Neuron (in vitro differentiated cells): ENCODE results near the gene DIPK1C.

Experiments used
- H2AFZ ChIP-seq: one replicate; pipeline ENCODE4 v1.6.1; 2013; ENCODE audit warnings: low read depth, mild to moderate bottlenecking, inconsistent platforms, low read length, moderate library complexity
- H3K27me3 ChIP-seq: one replicate; pipeline ENCODE4 v1.6.1; 2013; ENCODE audit warnings: low read length; ENCODE audit not compliant: insufficient read depth
- H3K36me3 ChIP-seq: one replicate; pipeline ENCODE4 v1.6.1; 2013; ENCODE audit warnings: low read length; ENCODE audit not compliant: insufficient read depth
- H3K4me1 ChIP-seq: one replicate; pipeline ENCODE4 v1.6.1; 2013; ENCODE audit warnings: low read length; ENCODE audit not compliant: insufficient read depth
- H3K4me3 ChIP-seq: 2 replicates; pipeline ENCODE4 v1.5.1; 2013; ENCODE audit warnings: mild to moderate bottlenecking, low read length, moderate library complexity
- H3K9me3 ChIP-seq: one replicate; pipeline ENCODE4 v1.6.1; 2013; ENCODE audit warnings: low read length

Gene DIPK1C

GRCh38 chr18:74478316-74478715 lies 21.2 kb upstream of the DIPK1C start:
- H3K27me3 ChIP-seq, result peaks cover 6% of the 10 kb centered on the region
- H3K4me1 ChIP-seq, result no peaks in the 10 kb centered on the region
- no peaks in the 10 kb centered on the region for H3K36me3 ChIP-seq
- no peak overlapping the region for H2AFZ ChIP-seq
- no peaks in the 10 kb centered on the region for H3K9me3 ChIP-seq
- H3K4me3 ChIP-seq, result no peak overlapping the region

- Histone ChIP-seq H3K36me3 (no peaks in the 10 kb centered on the region), H3K9me3 (no peaks in the 10 kb centered on the region), H3K4me3 (no peak overlapping the region), H2AFZ (no peak overlapping the region), H3K4me1 (no peaks in the 10 kb centered on the region), H3K27me3 (peaks cover 6% of the 10 kb centered on the region)
Measured at GRCh38 chr18:74477771-74478170, 20.7 kb upstream of the DIPK1C start.

GRCh38 chr18:74476140-74476539 lies 19.0 kb upstream of the DIPK1C start:
- no peaks in the 10 kb centered on the region for H3K4me1 ChIP-seq
- H3K9me3 ChIP-seq, result no peaks in the 10 kb centered on the region
- peaks cover 2% of the 10 kb centered on the region for H3K27me3 ChIP-seq
- no peak overlapping the region for H2AFZ ChIP-seq
- no peak overlapping the region for H3K4me3 ChIP-seq
- H3K36me3 ChIP-seq, result no peaks in the 10 kb centered on the region

- no peaks in the 10 kb centered on the region for H3K9me3 ChIP-seq
- no peak overlapping the region for H3K4me3 ChIP-seq
- H3K36me3 ChIP-seq, result no peaks in the 10 kb centered on the region
- no peaks in the 10 kb centered on the region for H3K4me1 ChIP-seq
- peaks cover 2% of the 10 kb centered on the region for H3K27me3 ChIP-seq
- H2AFZ ChIP-seq, result no peak overlapping the region
Measured at GRCh38 chr18:74473976-74474640, 17.0 kb upstream of the DIPK1C start.

- Histone ChIP-seq H3K4me1 (no peaks in the 10 kb centered on the region), H3K27me3 (no peaks in the 10 kb centered on the region), H3K4me3 (no peak overlapping the region), H3K36me3 (no peaks in the 10 kb centered on the region), H2AFZ (no peak overlapping the region), H3K9me3 (no peaks in the 10 kb centered on the region)
Measured at GRCh38 chr18:74472312-74472711, 15.2 kb upstream of the DIPK1C start.

GRCh38 chr18:74468547-74469061 lies 11.5 kb upstream of the DIPK1C start:
- no peaks in the 10 kb centered on the region for H3K9me3 ChIP-seq
- peaks cover 2% of the 10 kb centered on the region for H3K27me3 ChIP-seq
- no peaks in the 10 kb centered on the region for H3K4me1 ChIP-seq
- no peak overlapping the region for H2AFZ ChIP-seq
- no peaks in the 10 kb centered on the region for H3K36me3 ChIP-seq
- H3K4me3 ChIP-seq, result no peak overlapping the region

- H3K27me3 ChIP-seq, result peaks cover 5% of the 10 kb centered on the region
- H2AFZ ChIP-seq, result no peak overlapping the region
- H3K4me1 ChIP-seq, result no peaks in the 10 kb centered on the region
- H3K9me3 ChIP-seq, result no peaks in the 10 kb centered on the region
- H3K4me3 ChIP-seq, result no peak overlapping the region
- H3K36me3 ChIP-seq, result no peaks in the 10 kb centered on the region
Measured at GRCh38 chr18:74465775-74466174, 8.7 kb upstream of the DIPK1C start.

GRCh38 chr18:74463983-74464382 lies 6.9 kb upstream of the DIPK1C start:
- no peaks in the 10 kb centered on the region for H3K9me3 ChIP-seq
- no peaks in the 10 kb centered on the region for H3K4me1 ChIP-seq
- H3K27me3 ChIP-seq, result peaks cover 23% of the 10 kb centered on the region
- H3K4me3 ChIP-seq, result no peak overlapping the region
- no peak overlapping the region for H2AFZ ChIP-seq
- no peaks in the 10 kb centered on the region for H3K36me3 ChIP-seq

GRCh38 chr18:74463254-74463653 lies 6.1 kb upstream of the DIPK1C start:
- no peak overlapping the region for H2AFZ ChIP-seq
- no peak overlapping the region for H3K4me3 ChIP-seq
- H3K4me1 ChIP-seq, result no peaks in the 10 kb centered on the region
- no peaks in the 10 kb centered on the region for H3K9me3 ChIP-seq
- H3K36me3 ChIP-seq, result no peaks in the 10 kb centered on the region
- peaks cover 30% of the 10 kb centered on the region for H3K27me3 ChIP-seq

GRCh38 chr18:74460825-74461224 lies 3.7 kb upstream of the DIPK1C start:
- H3K4me1 ChIP-seq, result peaks cover 5% of the 10 kb centered on the region
- no peak overlapping the region for H3K4me3 ChIP-seq
- H3K9me3 ChIP-seq, result no peaks in the 10 kb centered on the region
- no peaks in the 10 kb centered on the region for H3K36me3 ChIP-seq
- no peak overlapping the region for H2AFZ ChIP-seq
- peaks cover 49% of the 10 kb centered on the region for H3K27me3 ChIP-seq

GRCh38 chr18:74459889-74460288 lies 2.8 kb upstream of the DIPK1C start:
- H3K9me3 ChIP-seq, result no peaks in the 10 kb centered on the region
- no peak overlapping the region for H3K4me3 ChIP-seq
- peaks cover 5% of the 10 kb centered on the region for H3K4me1 ChIP-seq
- H3K27me3 ChIP-seq, result peaks cover 57% of the 10 kb centered on the region
- H3K36me3 ChIP-seq, result no peaks in the 10 kb centered on the region
- no peak overlapping the region for H2AFZ ChIP-seq

- peaks cover 15% of the 10 kb centered on the region for H3K4me1 ChIP-seq
- H2AFZ ChIP-seq, result no peak overlapping the region
- H3K9me3 ChIP-seq, result no peaks in the 10 kb centered on the region
- H3K27me3 ChIP-seq, result peaks cover 59% of the 10 kb centered on the region
- no peak overlapping the region for H3K4me3 ChIP-seq
- no peaks in the 10 kb centered on the region for H3K36me3 ChIP-seq
Measured at GRCh38 chr18:74457725-74458421, 765 bp upstream of the DIPK1C start.

GRCh38 chr18:74456349-74457042 lies 612 bp downstream of the DIPK1C start:
- Histone ChIP-seq H2AFZ (no peak overlapping the region), H3K9me3 (no peaks in the 10 kb centered on the region), H3K27me3 (peaks cover 59% of the 10 kb centered on the region), H3K4me1 (peaks cover 17% of the 10 kb centered on the region), H3K4me3 (no peak overlapping the region), H3K36me3 (no peaks in the 10 kb centered on the region)
